Kasumi-1 (cell line): Measurements from ENCODE around the gene CGN.

Experiments
- DNase-seq, 2 experiments: peaks; one replicate each; lab custom pipeline; 2025; lab: John Stamatoyannopoulos, UW

CGN gene

GRCh38 chr1:151526735-151527525 lies 15.7 kb downstream of the CGN start:
- DNase-seq = no peak

- DNase-seq = no peak
Measured at GRCh38 chr1:151529211-151529702, 18.1 kb downstream of the CGN start.

DNA sequence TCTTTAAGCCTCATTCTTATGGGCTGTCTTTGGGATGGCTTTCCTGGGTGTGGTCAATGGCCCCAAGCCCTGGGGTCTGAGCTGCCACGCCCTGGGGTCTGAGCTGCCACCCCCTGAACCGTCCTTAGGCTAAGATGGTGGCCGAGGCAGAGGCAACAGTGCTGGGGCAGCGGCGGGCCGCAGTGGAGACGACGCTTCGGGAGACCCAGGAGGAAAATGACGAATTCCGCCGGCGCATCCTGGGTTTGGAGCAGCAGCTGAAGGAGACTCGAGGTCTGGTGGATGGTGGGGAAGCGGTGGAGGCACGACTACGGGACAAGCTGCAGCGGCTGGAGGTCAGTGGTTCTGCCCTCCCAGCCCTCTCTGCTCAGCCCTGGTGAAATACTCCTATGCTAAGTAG lies 18.6 kb downstream of the CGN start:
- no peak for DNase-seq

GRCh38 chr1:151530461-151530860 lies 19.3 kb downstream of the CGN start:
- no peak for DNase-seq

DNA sequence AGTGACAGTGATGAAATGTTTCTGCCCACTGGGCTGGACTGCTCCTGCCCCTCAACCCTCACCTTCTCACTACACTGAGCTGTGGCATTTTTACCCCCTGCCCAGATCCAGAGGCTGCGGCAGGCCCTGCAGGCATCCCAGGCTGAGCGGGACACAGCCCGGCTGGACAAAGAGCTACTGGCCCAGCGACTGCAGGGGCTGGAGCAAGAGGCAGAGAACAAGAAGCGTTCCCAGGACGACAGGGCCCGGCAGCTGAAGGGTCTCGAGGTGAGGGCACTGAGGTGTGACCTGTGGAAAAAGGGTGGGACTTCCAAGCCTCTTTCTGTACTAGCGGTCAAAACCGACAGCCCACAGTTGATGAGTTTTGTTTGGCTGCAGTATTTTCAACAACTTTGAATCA lies 22.7 kb downstream of the CGN start:
- DNase-seq = no peak

DNA sequence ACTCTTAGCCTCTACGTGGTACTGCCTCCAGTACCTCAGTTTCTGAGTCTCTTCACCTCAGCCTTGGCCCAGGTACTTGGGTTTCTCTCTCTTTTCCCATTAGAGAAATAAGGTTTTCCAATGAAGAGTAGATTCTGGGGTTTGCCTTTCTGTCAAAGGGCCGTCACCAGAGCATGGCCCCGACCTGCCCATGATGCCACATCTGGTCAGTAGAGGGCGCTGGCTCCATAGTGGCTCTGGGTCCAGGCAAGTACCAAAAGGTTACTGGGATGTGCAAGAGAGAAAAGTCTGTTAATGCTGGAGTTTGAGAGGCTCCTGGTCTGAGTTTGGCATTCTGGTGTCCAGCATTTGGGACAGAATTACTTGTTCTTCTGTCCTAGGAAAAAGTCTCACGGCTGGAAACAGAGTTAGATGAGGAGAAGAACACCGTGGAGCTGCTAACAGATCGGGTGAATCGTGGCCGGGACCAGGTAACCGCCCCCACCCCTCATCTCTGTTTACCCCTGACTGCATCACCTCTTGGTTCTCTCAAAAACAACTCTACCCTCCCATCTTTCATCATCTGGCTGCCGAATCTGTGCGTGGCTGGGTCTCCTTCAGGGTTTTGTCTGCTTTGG lies 23.6 kb downstream of the CGN start:
- peak; percentile 75 to 83 for DNase-seq

- DNase-seq = no peak
Measured at GRCh38 chr1:151535326-151536271, 24.4 kb downstream of the CGN start.

DNA sequence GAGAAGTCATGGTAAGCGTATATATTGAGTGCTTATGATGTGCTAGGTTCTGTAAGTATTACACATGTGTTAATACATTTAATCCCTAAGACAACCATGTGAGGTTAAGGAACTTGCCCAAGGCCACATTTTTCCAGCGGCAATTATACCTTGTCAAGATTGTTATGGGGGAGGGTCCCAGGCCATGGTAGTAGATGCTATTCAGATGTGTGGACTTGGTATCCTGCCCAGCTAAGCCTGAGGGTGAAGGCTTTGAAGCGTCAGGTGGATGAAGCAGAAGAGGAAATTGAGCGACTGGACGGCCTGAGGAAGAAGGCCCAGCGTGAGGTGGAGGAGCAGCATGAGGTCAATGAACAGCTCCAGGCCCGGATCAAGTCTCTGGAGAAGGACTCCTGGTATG lies 25.3 kb downstream of the CGN start:
- no peak for DNase-seq

DNA sequence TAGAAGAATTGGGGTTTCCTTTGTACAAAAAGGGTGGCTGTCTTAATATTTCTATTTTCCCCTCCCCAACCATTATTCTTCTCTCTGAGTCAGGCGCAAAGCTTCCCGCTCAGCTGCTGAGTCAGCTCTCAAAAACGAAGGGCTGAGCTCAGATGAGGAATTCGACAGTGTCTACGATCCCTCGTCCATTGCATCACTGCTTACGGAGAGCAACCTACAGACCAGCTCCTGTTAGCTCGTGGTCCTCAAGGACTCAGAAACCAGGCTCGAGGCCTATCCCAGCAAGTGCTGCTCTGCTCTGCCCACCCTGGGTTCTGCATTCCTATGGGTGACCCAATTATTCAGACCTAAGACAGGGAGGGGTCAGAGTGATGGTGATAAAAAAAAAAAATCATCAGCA lies 25.9 kb downstream of the CGN start:
- DNase-seq = no peak

DNA sequence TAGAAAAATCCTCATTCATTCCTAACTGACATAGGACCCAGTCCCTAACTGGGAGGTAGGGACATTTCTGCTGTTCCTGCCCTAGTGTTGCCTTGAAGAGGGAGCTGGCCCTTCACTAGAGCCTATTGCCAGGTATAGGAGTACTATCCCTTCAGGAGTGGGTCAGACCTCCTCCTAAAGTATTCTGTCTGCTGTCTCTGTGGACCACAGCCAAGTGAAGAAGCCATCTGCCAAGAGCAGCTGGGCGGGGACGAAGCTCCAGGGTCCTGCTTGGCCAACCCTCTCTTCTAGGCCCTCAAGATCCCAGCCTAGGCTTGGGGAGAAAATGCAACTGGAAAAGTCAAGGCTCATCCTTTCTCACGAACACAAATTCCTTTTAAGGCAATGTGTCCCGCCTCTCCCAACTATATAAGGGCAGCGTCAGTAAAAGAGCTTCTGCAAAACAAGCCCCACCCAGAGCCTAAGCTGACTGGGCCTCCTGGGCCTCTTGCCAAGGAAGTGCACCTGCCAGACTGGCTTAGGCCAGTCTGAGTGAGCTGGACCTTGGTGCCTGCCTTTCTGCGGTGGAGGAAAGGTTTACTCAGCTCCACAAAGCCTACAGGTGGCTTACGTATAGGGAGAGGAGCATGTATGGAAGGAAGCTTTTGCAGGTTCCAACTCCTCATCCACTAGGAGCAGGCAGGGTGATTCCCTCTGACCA lies 28.3 kb downstream of the CGN start:
- DNase-seq = peak; percentile 15 to 38

DNA sequence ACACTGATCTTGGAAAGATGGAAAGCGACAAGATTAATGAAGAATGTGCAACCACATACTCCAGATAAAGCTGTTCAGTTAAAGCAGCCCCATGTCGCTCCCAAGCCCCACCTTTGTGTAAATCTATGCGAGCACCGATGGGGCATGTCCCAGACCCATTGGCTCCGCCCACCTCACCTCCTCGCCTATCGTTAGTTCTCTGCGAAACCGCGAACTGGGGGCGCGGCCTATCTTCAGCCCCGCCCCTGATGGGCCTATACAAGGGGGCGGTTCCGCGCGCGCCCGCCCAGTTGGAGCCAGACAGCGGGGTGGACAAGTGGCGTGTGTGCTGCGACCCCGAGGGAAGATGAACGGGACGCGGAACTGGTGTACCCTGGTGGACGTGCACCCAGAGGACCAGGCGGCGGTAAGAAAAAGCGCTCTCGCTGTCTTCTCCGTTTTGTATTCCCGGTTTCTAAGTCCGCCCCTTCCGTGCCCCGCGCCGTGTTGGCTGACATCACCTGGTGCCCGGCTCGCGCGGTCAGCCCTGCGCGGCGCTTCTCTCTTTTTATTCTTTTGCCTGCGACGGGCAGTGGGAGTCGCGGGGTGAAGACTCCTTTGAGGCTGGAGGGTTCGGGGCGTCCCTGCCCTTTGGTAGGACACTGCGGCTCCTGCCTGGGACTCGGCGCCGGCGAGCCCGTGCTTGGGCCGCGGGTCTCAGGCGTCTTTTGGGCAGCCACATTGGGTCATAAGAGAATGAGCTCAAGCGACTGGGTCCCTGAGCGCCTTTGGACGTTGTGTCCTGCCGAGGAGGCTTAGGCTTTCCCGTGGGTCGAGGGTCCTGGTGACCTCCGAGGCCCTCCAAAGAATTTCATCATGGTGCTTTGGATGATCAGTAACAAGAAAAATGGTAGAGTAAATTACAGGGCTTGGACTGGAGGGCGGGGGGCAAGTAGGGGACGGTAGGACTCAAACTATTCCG lies 29.1 kb downstream of the CGN start, which contains the start of gene TUFT1:
TUFT1 (plus strand) TSS at position 289 of the 961 bp plus-strand sequence; CDS start at position 347, 58 bp downstream.
- peak; percentile 85 to 89 for DNase-seq

- DNase-seq = peak in 1 of 2 experiments; percentile 24
Measured at GRCh38 chr1:151540982-151541377, 29.8 kb downstream of the CGN start.

GRCh38 chr1:151541752-151542151 lies 30.6 kb downstream of the CGN start:
- no peak for DNase-seq

DNA sequence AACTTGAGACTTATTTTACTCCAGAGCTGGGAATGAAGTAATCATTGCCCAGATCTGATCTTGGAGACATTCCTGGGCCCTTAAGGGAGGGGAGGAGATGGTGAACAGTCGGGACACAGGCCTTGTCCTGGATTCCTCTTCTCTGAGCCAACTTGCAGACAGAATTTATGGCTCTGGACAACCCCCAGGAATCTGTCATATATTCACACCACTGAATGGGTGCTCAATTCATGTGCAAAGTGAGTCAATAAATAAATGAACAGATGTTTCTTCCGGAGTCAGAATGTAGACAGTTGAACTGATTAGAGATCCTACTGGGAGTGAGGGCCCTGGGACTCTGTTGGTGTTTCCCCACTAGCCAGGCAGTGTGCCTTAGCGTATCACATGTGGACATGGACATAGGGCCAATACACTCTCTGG lies 31.5 kb downstream of the CGN start:
- no peak for DNase-seq

DNA sequence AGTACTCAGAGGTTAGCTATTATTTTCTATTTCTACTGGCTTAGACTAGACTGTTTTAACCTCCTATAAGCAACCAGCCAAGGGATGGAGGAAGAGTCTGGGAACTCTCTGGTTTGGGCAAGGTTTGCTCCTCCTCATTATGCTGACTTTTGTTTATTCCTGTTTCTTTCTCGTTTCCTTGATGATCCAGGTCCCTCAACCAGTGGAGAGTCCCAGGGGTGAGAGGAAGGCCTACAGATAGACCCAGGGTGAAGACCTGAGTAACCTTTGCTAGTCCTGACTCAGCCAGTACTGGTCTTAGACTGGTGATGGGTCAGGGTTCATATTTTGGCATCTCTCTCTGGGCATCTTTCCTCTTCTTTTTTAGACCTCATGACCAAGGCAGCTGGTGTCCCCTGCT lies 34.4 kb downstream of the CGN start:
- DNase-seq = no peak

GRCh38 chr1:151546011-151546925 lies 35.1 kb downstream of the CGN start:
- DNase-seq = no peak

GRCh38 chr1:151547119-151547899 lies 36.1 kb downstream of the CGN start:
- DNase-seq = no peak

DNA sequence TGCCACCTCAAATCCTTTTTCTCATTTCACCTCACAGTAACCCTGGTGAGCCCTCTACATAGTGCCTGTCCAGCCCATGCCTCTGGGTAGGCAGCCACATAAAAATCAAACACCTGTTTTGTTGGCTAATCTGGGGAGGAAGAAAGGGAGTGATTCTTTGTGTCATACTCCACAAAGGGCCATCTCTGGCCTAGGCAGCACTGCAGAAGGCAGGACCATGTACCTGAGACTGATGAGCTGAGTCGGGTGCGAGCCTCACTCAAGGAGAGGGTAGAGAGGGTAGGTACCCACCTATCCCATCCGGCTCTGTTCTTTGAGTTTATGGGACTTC lies 36.7 kb downstream of the CGN start:
- DNase-seq = no peak

DNA sequence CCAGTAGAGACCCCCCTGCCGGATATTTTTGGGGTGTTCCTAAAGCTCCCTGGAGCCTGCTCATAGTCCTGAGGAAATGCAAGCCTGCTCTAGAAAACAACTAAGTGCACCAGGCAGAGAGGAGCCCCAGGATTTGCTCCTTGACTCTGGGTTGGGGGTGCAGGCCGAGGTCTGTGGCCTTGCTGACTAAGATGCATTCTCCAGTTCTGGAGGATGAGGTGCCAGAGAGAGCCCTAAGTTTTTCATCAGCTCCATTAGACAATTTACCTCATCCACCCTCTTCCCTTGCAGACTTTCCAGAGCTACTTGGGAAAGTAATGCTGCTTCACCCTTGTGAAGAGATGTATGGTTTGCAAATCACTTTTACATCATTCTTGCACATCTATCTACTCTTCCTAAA lies 38.0 kb downstream of the CGN start:
- DNase-seq = no peak
